ENCODE results near the gene HDAC4.

Gene HDAC4

DNA sequence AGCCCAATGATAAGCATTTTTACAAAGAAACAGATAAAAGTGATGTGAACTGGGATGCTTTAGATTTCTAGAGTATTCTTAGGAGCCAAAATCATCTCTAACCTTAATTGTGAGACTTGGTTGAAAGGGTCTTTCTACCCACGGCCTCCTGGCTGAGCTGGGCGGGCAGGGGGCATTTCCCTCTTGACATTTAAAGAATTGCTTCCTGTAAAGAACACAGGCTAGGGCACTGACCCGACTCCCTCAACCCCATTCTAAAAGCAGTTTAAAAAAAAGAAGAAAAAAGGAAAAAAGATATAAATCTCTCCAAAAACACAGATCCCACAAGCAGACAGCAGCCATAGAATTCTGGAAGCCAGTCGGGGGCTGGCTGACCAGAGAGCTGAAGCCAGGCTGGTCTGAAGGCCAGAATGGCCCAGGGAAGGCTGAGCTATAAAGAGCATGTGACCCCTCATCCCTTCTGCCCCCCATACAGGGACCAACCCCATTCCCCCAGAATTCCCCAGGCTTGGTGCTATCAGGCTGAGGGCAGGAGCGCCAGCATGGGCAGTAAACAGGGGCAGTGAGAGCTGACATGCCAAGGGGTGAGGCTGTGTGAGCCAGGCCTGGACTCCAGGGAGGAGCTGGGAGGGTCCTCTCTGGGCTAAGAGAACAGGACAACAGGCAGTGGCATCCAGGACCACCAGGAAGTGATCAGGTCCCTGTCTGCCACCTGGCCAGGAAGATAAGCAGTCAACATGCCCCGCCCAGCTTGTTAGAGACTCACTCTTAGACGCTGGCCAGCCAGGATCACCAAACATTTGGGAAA is 188.5 kb downstream of the HDAC4 start:
- no peak overlapping the region for H3K27ac ChIP-seq
- TF ChIP-seq, protein P1, sequence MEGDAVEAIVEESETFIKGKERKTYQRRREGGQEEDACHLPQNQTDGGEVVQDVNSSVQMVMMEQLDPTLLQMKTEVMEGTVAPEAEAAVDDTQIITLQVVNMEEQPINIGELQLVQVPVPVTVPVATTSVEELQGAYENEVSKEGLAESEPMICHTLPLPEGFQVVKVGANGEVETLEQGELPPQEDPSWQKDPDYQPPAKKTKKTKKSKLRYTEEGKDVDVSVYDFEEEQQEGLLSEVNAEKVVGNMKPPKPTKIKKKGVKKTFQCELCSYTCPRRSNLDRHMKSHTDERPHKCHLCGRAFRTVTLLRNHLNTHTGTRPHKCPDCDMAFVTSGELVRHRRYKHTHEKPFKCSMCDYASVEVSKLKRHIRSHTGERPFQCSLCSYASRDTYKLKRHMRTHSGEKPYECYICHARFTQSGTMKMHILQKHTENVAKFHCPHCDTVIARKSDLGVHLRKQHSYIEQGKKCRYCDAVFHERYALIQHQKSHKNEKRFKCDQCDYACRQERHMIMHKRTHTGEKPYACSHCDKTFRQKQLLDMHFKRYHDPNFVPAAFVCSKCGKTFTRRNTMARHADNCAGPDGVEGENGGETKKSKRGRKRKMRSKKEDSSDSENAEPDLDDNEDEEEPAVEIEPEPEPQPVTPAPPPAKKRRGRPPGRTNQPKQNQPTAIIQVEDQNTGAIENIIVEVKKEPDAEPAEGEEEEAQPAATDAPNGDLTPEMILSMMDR (IDR thresholded peaks at IDR 0.05) = no peak
- TF ChIP-seq ZFX (IDR thresholded peaks at IDR 0.05; ENCODE audit: borderline replicate concordance) = no peak

GRCh38 chr2:239211396-239212094 is 189.3 kb downstream of the HDAC4 start:
- H3K27ac ChIP-seq = no peak overlapping the region
- no peak for TF ChIP-seq ZFX (IDR thresholded peaks at IDR 0.05; ENCODE audit: borderline replicate concordance)
- TF ChIP-seq, protein P1 (IDR thresholded peaks at IDR 0.05) = no peak

DNA sequence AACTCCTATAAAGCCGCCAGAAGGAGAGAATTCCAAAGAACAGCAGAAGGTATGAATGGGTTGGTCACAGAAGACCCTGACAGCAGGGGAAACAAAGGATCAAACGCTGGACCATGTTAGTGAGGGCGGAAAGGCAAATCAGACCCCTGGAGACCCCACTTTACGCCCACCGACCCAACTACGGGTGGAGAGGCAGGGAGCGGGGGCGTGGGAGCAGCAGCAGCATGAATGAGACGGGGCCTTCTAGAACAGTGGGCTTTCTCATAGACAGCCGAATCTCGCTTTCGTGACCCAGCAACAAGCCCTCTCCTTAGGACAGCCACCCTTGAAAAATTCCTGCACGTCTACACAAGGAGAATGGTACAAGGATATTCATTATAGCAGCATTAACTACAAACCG is 191.0 kb downstream of the HDAC4 start:
- TF ChIP-seq, protein P1 (IDR thresholded peaks at IDR 0.05) = no peak
- TF ChIP-seq ZFX (IDR thresholded peaks at IDR 0.05; ENCODE audit: borderline replicate concordance) = no peak
- no peak overlapping the region for H3K27ac ChIP-seq

- no peak for TF ChIP-seq ZFX (IDR thresholded peaks at IDR 0.05; ENCODE audit: borderline replicate concordance)
Observed at GRCh38 chr2:239208465-239209180, 192.2 kb downstream of the HDAC4 start.

GRCh38 chr2:239206851-239207250 is 194.0 kb downstream of the HDAC4 start:
- TF ChIP-seq, protein P1 (IDR thresholded peaks at IDR 0.05) = no peak
- TF ChIP-seq ZFX (IDR thresholded peaks at IDR 0.05; ENCODE audit: borderline replicate concordance) = no peak
- no peak overlapping the region for H3K27ac ChIP-seq

More at GRCh38 chr2:239208465-239209180, 192.2 kb downstream of the HDAC4 start:
- H3K27ac ChIP-seq = no peak overlapping the region

DNA sequence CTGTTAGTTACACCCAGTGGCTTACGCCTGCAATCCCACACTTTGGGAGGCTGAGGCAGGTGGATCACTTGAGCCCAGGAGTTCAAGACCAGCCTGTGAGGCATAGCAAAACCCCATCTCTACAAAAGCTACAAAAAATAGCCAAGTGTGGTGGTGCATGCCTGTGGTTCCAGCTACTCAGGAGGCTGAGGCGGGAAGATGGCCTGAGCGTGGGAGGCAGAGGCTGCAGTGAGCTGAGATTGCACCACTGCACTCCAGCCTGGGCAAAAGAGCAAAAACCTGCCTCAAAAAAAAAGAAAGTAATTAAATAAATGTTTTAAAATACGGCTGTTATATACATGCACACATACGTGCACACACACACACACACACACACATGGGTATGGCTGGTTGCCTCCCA is 194.8 kb downstream of the HDAC4 start:
- H3K27ac ChIP-seq = no peak overlapping the region
- TF ChIP-seq ZFX (IDR thresholded peaks at IDR 0.05; ENCODE audit: borderline replicate concordance) = no peak
- TF ChIP-seq, protein P1 (IDR thresholded peaks at IDR 0.05) = no peak

DNA sequence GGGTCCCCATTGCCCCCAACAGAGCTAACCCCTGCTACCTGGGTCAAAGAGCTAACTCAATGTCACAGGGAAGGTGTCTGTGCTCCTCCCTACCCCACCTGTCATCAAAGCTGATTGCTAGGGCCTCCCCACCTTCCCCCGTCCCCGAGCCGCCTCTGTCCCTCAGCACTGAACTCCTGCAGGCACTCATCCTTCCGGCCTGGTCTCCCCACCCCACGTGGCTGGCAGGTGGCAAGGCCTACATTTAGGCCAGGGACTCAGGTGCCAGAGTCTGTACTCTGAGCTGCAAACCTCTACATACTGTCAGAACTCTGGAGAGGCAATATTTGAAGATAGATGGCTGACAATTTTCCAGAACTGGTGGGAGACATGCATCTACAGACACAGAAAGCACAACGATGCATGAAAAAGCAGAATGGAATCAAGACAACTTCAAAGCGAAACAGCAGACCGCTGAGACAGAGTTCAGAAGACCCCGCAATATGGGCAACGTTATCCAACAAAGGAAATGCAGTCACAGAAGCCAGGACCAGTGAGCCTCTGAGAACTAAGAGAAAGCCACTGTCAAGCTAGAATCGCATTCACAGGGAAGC is 195.8 kb downstream of the HDAC4 start:
- H3K27ac ChIP-seq = no peak overlapping the region
- TF ChIP-seq ZFX (IDR thresholded peaks at IDR 0.05; ENCODE audit: borderline replicate concordance) = no peak
- TF ChIP-seq, protein P1 (IDR thresholded peaks at IDR 0.05) = no peak

All from 22Rv1 (cell line).